HG03135 (cell line): ENCODE data around the gene ADAMTSL1.

ENCODE experiments used
- ATAC-seq: cut with Tn5 transposase; IDR thresholded peaks from one replicate; pipeline ENCODE4 v1.9.1; 2021; ENCODE audit warnings: mild to moderate bottlenecking, moderate library complexity; ENCODE audit not compliant: unreplicated experiment

ADAMTSL1 gene

GRCh38 chr9:18798508-18799290, 324.7 kb downstream of the ADAMTSL1 start:
- ATAC-seq, result no peak

- no peak for ATAC-seq
These were observed 325.5 kb downstream of the ADAMTSL1 start for GRCh38 chr9:18799428-18799827.

GRCh38 chr9:18800579-18800978, 326.6 kb downstream of the ADAMTSL1 start:
- ATAC-seq, result no peak

- ATAC-seq, result no peak
These were observed 331.4 kb downstream of the ADAMTSL1 start for GRCh38 chr9:18805386-18805785.

GRCh38 chr9:18806232-18807080, 332.5 kb downstream of the ADAMTSL1 start:
- ATAC-seq, result no peak

- ATAC-seq, result no peak
These were observed 336.6 kb downstream of the ADAMTSL1 start for GRCh38 chr9:18810581-18810980.

GRCh38 chr9:18811171-18811570, 337.2 kb downstream of the ADAMTSL1 start:
- no peak for ATAC-seq

- ATAC-seq, result no peak
These were observed 345.5 kb downstream of the ADAMTSL1 start for GRCh38 chr9:18819418-18819817.

- no peak for ATAC-seq
These were observed 346.7 kb downstream of the ADAMTSL1 start for GRCh38 chr9:18820566-18821095.

- no peak for ATAC-seq
These were observed 347.8 kb downstream of the ADAMTSL1 start for GRCh38 chr9:18821788-18822187.

GRCh38 chr9:18822850-18823249, 348.9 kb downstream of the ADAMTSL1 start:
- no peak for ATAC-seq

- no peak for ATAC-seq
These were observed 350.2 kb downstream of the ADAMTSL1 start for GRCh38 chr9:18824095-18824666.

GRCh38 chr9:18825656-18826170, 351.8 kb downstream of the ADAMTSL1 start:
- ATAC-seq, result no peak

GRCh38 chr9:18826248-18826647, 352.3 kb downstream of the ADAMTSL1 start:
- no peak for ATAC-seq

GRCh38 chr9:18829066-18829465, 355.1 kb downstream of the ADAMTSL1 start:
- no peak for ATAC-seq

- no peak for ATAC-seq
These were observed 355.9 kb downstream of the ADAMTSL1 start for GRCh38 chr9:18829873-18830272.

- ATAC-seq, result no peak
These were observed 360.9 kb downstream of the ADAMTSL1 start for GRCh38 chr9:18834740-18835361.

- no peak for ATAC-seq
These were observed 363.4 kb downstream of the ADAMTSL1 start for GRCh38 chr9:18837402-18837801.

- no peak for ATAC-seq
These were observed 373.8 kb downstream of the ADAMTSL1 start for GRCh38 chr9:18847576-18848275.

GRCh38 chr9:18848657-18849056, 374.7 kb downstream of the ADAMTSL1 start:
- no peak for ATAC-seq
